GM03348 (cell line): Measurements from ENCODE around the gene CDK2AP2.
"Not testable (repeated sequence)": the region's sequence is repeated elsewhere in the genome, so short reads cannot be mapped to it uniquely, and the experiment has no call there.

Experiments
- DNase-seq: peaks from one replicate; pipeline ENCODE4 v3.0.0; 2012; ENCODE audit warnings: low spot score

The CDK2AP2 gene, protein sequence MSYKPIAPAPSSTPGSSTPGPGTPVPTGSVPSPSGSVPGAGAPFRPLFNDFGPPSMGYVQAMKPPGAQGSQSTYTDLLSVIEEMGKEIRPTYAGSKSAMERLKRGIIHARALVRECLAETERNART

DNA sequence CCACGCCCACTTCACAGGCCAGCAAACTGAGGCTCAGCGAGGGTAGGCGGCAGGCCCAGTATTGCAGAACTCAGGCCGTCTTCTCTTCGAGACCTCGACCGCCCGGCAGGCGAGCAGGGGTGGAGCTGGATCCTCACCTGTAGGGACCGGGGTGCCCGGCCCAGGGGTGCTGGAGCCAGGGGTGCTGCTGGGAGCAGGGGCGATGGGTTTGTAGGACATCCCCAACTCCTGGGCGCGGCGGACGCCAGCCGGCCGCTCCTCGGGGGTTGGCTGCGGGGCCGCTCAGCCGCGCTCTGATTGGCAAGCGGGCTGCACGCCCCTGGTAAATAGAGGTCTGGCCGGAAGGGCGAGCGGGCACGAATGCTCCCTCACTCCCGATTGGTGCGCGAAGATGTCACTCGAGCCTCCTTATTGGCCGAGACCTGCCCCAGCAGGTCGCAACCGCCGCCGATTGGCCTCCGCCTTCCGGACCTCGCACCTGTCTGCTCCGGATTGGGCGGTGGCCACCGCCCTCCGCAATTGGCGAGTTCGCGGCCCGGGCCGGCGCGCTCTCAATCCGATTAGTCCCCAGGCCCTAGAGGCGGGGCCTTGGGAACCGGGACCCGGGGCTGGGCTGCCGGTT is at the start of gene CDK2AP2:
Gene CDK2AP2 (minus strand): TSS at position 299 of the 622 bp plus-strand sequence. CDS start 80 bp downstream, at position 219.
- peak; percentile 100 for DNase-seq

DNA sequence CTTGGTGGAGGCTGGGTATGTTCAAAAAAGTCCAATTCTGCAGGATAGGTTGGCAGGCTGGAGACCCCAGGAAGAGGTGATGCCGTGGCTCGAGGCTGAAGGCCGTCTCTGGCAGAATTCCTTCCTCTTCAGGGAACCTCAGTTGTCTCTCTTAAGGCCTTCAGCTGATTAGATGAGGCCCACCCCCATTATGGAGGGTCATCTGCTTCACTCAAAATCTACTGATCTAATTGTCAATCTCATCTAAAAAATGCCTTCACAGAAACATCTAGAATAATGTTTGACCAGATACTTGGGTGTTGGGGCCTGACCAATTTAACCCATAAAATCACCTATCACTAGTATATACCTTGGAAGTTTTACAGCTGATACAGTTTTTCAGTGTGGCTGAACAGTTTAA is 48.3 kb upstream of the CDK2AP2 start:
- DNase-seq: no peak

DNA sequence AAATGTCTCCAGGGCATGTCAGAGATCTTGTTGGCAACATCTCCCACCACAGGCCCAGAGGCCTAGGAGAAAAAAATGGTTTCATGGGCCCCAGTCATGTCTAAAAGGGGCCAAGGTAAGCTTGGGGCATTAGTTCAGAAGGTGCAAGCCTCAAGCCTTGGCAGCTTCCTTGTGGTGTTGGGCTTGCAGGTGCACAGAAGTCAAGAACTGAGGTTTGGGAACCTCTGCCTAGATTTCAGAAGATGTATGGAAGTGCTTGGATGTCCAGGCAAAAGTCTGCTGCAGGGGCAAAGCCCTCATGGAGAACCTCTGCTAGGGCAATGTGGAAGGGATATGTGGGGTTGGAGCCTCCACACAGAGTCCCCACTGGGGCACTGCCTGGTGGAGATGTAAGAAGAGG is 43.7 kb upstream of the CDK2AP2 start:
- not testable (repeated sequence) for DNase-seq

DNA sequence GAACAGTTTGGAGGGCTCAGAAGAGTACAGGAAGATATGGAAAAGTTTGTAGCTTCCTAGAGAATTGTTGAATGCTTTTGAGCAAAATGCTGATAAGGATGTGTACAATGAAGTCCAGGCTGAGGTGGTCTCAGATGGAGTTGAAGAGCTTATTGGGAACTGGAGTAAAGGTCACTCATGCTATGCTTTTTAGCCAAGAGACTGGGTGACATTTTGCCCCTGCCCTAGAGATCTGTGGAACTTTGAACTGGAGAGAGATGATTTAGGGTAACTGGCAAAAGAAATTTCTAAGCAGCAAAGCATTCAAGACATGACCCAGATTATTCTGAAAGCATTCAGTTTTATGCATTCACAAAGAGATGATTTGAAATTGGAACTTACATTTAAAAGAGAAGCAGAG is 43.2 kb upstream of the CDK2AP2 start:
- DNase-seq: no peak

DNA sequence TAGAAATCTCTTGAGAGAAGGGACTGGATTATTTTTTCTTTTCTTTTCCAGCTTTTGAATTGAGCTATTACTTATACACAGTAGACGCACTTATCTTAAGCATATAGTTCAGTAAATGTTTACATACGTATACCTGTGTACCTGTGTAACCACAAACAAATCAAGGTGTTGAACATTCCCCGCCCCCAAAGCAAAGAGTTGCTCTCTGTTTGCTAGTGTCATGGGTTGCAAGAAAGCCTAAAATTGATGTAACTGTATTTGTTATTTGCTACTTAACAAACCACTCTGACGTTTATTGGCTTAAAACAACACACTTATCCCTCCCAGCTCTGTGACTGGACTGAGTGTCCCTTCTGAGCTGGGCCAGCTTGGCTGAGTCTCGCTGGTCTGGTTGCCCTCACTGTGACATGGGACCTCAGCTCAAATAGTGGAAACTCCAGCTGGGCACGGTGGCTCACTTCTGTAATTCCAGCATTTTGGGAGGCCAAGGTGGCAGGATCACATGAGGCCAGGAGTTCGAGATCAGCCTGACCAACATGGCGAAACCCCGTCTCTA is 40.7 kb upstream of the CDK2AP2 start:
- no peak for DNase-seq

DNA sequence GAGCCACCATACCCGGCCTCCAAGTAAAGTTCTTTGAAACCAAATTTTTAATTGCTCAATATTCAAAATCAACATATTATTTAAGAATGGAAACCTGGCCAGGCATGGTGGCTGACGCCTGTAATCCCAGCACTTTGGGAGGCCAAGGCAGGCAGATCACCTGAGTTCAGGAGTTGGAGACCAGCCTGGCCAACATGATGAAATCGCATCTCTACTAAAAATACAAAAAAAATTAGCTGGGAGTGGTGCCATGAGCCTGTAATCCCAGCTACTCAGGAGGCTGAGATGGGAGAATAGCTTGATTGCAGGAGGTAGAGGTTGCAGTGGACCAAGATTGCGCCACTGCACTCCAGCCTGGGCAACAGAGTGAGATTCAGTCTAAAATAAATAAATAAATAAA is 40.1 kb upstream of the CDK2AP2 start:
- DNase-seq: not testable (repeated sequence)

DNA sequence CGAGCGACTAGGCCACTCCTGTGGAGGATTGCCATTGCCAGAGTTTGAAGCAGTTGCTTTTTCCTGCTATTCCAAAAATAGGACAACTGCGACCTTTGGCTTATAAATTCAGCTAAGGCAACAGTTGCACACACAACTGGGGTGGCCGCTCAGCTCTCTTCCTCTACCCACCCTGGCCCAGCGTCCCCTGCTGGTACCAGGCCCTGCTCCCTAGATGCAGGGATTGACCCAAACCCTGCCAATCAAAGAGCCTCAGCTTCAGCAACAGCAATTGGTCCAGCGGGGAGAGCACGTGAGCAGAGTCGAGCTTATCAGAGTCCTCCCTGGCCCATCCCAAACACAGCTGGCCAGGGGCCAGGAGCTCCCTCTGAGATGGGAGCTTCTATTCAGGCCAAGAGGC is 37.3 kb upstream of the CDK2AP2 start:
- DNase-seq: no peak

DNA sequence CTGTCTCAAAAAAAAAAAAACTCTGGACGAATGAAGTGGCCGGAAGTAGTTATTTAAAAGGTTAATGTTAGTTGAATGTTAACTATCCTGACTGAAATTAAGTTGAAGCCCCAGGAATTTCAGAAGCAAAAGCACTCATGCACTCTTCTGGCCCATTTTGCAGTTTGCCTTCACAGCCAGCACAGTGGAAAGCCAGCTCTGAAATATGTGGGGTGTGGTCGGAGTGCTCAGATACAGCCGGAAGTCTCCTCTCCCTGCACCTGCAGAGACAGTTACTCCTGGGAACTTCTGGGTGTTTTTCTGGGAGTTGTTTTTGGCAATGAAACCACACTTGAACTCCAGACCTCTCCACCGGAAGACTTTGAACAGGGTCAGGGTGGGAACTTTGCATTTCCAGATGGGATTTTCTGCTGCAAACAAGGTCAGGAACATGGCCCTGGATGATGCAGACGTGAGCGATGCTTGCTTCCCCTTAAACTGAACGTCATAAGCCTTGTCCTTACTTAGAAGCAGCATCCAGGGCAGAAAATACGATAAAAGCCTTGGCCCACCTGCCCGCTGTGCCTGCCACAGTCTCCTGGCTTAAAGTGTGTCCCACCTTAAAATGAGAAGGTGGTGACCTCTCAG is 36.8 kb upstream of the CDK2AP2 start:
- DNase-seq: no peak

DNA sequence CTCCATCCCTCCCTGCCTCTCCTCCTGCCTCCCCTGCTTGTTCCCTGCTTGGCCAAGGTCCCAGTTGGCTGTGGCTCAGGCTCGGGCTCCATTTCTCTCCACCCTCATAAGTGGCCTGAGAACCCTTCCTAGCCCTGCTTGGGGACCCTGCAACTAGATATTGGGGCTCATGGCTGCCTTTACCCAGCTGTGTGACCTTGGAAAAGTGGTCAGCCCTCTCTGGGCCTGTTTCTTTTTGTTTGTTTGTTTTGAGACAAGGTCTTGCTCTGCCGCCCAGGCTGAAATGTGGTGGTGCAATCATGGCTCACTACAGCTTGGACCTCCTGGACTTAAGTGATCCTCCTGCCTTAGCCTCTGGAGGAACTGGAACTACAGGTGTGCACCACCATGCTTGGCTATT is 35.6 kb upstream of the CDK2AP2 start:
- DNase-seq: no peak

DNA sequence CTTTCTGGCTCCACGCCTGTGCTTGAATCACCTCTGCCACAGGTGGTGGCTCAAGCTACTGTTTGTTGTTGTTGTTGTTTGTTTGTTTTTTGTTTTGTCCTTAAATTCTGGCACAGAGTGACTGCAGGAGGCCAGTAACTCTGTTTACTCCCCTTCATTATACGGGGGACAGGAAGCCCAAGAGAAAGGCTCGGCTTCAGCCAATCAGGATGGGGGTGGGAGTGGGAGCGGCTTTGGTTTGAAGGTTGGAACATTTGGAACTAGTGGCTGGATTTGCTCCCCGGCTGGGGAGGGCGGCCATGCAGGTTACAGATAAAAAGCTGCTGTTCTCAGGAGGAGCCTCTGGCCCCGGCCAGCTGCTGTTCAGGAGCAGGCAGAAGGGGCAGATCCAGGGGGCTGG is 35.0 kb upstream of the CDK2AP2 start:
- DNase-seq: no peak

DNA sequence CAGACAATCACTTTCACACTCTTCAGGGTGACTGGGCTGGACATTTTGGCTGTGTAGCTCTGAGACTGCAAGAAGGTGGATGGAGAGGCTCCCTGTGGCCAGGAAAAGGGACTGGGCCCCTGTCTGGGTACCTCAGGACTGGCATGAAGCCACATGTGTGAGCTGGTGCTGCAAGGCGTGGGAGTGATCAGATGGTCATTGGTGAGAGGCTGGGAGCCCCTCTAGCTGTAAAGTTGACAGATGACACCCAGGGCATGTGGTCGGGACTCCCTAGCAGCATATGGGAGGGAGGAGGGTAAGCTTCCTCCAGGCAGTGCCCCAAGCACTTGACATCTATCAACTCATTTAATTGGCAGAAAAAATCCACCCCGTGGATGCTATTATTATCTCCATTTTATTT is 34.2 kb upstream of the CDK2AP2 start:
- no peak for DNase-seq

DNA sequence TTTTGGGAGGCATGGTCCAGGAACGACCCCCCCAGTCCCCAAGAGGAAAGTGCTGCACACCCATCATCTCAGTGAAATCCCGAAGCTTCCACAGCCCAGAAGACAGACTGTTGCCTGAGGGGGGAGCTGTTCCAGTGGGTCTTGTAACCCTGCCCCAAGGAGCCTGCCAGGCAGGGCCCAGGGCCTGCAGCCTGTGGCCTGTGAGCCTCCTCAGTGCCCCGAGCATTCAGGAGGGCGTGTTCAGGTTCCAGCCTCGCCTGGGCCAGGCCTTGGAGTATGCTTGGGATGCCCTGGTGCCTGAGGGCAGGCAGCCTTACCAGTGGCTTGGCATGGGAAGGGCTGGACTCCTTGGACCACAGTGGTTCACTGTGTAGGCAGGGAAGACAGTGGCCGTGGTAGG is 33.2 kb upstream of the CDK2AP2 start:
- DNase-seq: no peak

DNA sequence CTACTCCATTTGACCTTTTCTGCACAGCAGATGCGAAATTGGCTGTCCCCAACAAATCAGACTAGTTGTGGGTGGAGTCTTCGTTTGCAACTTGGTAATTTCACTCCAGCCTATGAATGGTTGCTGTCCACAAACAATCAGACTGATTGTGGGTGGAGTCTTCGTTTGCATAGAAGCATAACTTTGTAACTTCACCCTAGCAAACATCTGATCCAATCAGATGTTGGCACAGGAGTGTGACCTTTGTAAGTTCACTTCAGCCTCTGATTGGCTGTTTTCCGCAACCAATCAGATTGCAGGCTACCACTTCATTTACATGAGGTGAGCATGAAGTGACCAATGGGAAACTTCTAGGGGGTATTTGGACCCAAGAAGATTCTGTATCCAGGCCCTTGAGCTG is 31.6 kb upstream of the CDK2AP2 start:
- DNase-seq: no peak

DNA sequence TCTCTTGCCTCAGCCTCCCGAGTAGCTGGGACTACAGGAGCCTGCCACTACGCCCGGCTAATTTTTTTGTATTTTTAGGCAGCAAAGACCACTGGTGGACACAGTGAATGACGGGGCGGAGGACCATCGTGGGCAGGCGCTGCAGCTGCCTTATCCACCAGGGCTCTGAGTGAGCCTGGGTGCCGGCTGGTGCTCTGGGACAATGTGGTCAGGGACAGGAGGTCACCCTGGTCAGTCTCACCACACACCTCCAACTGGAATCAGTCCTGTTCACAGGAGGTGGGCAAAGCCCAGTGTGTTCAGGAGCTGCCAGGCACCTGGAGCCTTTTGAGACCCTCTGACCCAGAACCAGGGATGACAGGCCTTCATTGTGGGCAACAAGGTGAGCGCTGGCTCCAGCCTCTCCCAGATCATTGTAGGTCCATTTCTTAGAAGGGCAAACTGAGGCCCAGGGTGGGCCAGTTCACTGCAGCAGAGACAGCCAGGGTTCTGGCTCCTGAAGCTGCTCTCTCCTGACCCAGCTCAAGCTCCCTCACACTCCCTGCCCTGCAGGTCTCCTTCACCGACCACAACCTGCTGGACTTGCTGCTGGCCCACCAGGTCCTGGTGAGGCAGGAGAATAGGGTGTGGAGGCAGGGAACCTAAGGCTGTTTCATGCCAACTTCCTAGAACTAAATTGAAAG is 31.0 kb upstream of the CDK2AP2 start:
- DNase-seq: no peak

DNA sequence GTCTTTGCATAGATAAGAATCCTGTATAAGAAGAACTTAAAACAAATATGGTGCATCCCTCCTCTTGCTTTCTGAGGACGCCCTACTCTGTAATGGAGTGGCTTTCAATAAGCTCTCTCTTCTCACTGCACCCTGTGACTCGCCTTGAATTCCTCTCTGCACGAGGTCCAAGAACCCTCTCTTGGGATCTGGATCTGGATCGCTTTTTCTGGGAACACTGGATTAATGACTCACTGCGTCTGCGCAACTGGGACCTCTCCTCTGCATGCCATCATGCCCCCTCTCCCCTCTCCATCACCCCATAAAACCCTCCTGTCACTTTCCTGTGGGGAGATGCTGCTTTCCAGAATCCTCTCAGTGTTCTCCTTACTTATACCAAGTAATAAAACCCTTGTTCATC is 30.3 kb upstream of the CDK2AP2 start:
- DNase-seq: no peak

DNA sequence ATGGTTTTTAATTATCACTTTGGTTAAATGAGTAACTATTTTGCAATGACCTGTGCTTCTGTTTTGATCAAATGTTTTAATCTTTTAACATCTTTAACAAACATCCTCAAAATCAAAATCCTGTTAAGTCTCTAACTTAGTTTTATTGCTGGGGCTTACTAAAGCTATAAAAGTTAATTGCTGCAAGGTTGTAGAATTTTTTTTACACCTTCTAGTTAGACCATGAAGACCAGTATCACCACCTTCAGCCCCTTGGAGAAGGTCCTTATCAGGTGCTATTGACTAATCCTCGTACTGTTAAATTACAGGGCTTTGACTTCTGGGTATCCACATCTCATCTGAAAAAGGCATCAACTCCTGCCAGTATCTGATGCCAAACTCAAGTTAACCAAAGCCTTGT is 27.6 kb upstream of the CDK2AP2 start:
- no peak for DNase-seq

DNA sequence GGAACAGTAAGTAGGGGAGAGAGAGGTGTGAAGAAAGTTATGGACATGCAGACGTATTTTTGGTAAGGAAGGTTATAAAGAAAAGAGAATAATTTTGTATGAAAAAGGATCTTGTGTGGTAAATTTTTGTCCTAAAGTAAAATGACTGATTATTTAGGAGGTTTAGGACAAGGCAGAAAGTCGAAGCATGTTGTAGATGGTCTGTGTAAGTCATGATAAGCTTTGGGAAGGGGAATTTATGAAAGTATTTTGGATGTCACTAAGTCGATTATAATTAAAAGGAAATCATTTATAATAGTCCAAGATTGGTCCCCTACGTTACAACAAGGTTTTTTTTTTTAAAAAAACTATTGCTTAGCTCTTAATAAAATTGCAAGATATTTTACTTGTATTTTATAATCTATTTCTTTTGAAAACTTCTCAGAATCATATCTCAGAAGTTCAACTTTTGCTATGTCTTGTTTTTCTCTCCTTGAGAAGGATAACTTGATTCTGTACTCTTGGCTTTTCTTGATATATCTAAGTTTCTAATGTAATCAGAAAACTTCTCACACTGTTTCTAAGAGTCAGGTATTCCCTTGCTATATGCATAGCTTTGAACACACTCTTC is 26.2 kb upstream of the CDK2AP2 start:
- DNase-seq: no peak

DNA sequence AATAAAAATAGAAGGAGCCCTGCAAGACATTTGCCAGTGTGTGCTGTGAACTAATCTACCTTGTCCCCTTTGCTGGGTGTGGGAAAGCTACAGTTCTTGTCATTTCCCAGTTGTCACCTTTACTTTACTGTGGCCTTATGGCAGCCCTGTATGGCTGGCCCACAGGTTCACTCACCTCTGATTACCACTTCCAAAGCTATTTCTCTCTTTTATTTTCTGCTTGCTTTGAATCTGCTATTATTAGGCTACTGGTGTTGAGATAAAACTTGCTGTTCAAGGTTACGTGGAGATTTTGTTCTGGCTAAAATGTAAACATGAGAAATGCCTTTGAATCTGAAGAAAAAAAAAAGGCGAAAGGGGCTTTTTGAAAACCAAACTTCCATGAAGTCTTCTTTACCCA is 24.9 kb upstream of the CDK2AP2 start:
- DNase-seq: no peak

DNA sequence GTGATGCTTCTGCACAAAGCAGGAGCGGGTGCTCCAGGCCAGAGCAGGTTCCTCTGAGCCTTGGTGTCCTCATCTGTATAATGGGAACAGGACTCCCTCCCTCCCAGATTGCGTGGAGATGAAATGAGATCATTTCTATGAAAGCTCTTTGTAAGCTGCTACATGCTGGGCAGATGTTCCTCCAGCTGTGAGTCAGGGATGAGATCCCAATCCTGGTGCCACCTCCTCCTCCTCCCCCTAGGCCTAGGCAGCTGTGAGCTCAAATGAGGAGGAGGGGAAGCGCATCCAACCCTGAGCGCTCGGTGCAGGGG is 22.3 kb upstream of the CDK2AP2 start:
- DNase-seq: no peak

DNA sequence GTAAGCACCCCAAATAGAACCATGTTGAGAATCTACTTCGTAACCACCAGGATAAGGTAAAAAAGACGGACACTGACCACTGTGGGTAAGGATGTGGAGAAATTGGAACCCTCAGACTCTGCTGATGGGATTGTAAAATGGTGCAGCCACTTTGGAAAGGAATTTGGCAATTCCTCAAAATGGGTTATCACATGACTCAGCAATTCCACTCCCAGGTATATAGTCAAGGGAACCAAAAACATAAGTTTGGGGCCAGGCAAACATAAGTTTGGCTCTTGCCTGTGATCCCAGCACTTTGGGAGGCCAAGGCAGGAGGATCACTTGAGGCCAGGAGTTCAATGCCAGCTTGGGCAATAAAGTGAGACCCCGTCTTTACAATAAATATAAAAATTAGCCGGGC is 20.4 kb upstream of the CDK2AP2 start:
- no peak for DNase-seq

DNA sequence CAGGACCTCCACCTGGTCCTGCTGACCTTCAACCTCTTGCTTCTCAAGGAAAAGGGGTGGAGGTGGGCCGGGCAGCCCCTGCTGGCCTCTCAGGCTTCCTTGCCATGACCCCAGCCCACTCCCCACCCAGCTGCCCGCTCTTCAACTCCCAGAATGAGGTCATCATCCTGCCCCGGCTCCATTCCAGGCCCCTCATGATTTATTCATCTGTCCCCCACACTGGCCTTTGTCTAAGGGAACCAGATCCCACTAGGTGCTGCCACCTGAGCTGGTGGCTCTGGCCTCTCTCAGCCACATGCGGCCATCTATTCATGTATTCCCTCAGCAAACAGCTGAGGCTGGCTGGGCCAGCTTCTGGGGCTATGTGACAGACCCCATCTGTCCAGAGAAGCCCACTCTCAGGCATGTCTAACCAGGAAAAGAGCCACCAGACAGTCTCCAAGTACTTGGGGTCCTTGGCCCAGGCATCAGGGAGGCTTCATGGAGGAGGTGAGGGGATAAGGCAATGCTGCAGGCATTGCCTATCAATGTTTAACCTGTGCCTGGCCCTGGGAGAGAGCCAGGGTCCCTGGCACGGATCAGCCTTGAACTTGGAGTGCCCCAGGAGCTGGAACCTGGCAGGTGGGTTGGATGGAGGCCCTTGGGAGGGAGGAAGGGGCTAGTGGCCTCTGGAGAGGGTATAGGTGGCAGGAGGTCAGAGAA is 17.5 kb upstream of the CDK2AP2 start:
- no peak for DNase-seq

DNA sequence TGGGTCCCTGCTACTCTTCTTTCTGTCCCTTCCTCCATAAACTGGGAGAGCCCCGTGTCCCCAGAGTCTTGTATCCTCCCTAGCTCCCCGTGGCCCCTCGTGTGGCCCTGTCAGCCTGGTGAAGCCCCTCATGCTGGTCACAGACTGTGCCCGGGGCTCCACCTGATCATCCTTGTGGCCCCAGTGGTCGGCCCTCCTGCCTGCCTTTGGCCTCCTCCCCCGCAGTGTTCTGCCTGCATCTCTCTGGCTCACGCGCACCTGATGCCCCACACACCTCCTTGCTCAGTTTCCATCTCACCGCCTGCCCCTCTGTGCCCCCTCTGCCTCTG is 16.5 kb upstream of the CDK2AP2 start:
- DNase-seq: no peak
